SK-N-SH treated with all-trans-retinoic acid at 6 μM for 48 hours (cell line): ENCODE measurements around the gene STEAP1.

Source experiments
- ATAC-seq: fragments of 200-7000 bp; cut with Tn5 transposase; 3 replicates; pipeline ENCODE4 v1.9.1; 2020; ENCODE audit warnings: mild to moderate bottlenecking, moderate library complexity
- ARNTL ChIP-seq: fragments of 450-650 bp; formaldehyde crosslinking; IDR thresholded peaks from 2 replicates; pipeline ENCODE4 v1.5.0; 2020; ENCODE audit warnings: low read depth, mild to moderate bottlenecking, moderate library complexity, borderline replicate concordance
- BACH2 ChIP-seq: fragments of 250-450 bp; sonication (Bioruptor Pico); IDR thresholded peaks from 2 replicates; pipeline ENCODE4 v1.9.0; 2021; ENCODE audit warnings: mild to moderate bottlenecking, borderline replicate concordance
- CREB5 ChIP-seq: fragments of 250-450 bp; sonication (Bioruptor Pico); IDR thresholded peaks from 2 replicates; pipeline ENCODE4 v1.5.1; 2020; ENCODE audit warnings: low read depth, mild to moderate bottlenecking, moderate library complexity
- CSDC2 ChIP-seq: fragments of 250-450 bp; sonication (Bioruptor Pico); IDR thresholded peaks from 2 replicates; pipeline ENCODE4 v1.5.0; 2020; ENCODE audit warnings: mild to moderate bottlenecking, moderate library complexity
- CSRNP3 ChIP-seq: fragments of 250-450 bp; sonication (Bioruptor Pico); IDR thresholded peaks from 2 replicates; pipeline ENCODE4 v1.5.1; 2021; ENCODE audit warnings: mild to moderate bottlenecking, moderate library complexity
- ESRRG ChIP-seq: fragments of 250-450 bp; sonication (Bioruptor Pico); IDR thresholded peaks from 2 replicates; pipeline ENCODE4 v1.6.1; 2021; ENCODE audit warnings: mild to moderate bottlenecking
- ISL1 ChIP-seq: fragments of 250-450 bp; sonication (Bioruptor Pico); IDR thresholded peaks from 2 replicates; pipeline ENCODE4 v2.1.2; 2022; ENCODE audit warnings: mild to moderate bottlenecking, moderate library complexity
- OSR1 ChIP-seq: fragments of 250-450 bp; sonication (Bioruptor Pico); IDR thresholded peaks from 2 replicates; pipeline ENCODE4 v1.8.0; 2022; ENCODE audit warnings: moderate library complexity, mild to moderate bottlenecking, inconsistent platforms
- POU6F1 ChIP-seq: fragments of 250-450 bp; sonication (Bioruptor Pico); IDR thresholded peaks from 2 replicates; pipeline ENCODE4 v1.8.0; 2021; ENCODE audit warnings: low read depth, mild to moderate bottlenecking, moderate library complexity, borderline replicate concordance
- PPARA ChIP-seq: fragments of 250-450 bp; sonication (Bioruptor Pico); IDR thresholded peaks from 2 replicates; pipeline ENCODE4 v1.5.0; 2020; ENCODE audit warnings: mild to moderate bottlenecking, borderline replicate concordance
- SNAI2 ChIP-seq: fragments of 250-450 bp; sonication (Bioruptor Pico); IDR thresholded peaks from 2 replicates; pipeline ENCODE4 v1.5.0; 2020; ENCODE audit warnings: mild to moderate bottlenecking, moderate library complexity
- TCF4 ChIP-seq: fragments of 250-450 bp; sonication (Bioruptor Pico); IDR thresholded peaks from 2 replicates; pipeline ENCODE4 v1.8.0; 2021; ENCODE audit warnings: mild to moderate bottlenecking, moderate library complexity, borderline replicate concordance
- TOX ChIP-seq: fragments of 250-450 bp; sonication (Bioruptor Pico); IDR thresholded peaks from 2 replicates; pipeline ENCODE4 v1.8.0; 2021; ENCODE audit warnings: mild to moderate bottlenecking, moderate library complexity, borderline replicate concordance
- ZC3H10 ChIP-seq: fragments of 250-450 bp; sonication (Bioruptor Pico); IDR thresholded peaks from 2 replicates; pipeline ENCODE4 v1.5.1; 2021; ENCODE audit warnings: mild to moderate bottlenecking, moderate library complexity
- ZFP3 ChIP-seq: fragments of 250-450 bp; sonication (Bioruptor Pico); IDR thresholded peaks from 2 replicates; pipeline ENCODE4 v1.5.0; 2020; ENCODE audit warnings: mild to moderate bottlenecking, moderate library complexity
- ZFP30 ChIP-seq: fragments of 450-650 bp; formaldehyde crosslinking; IDR thresholded peaks from 2 replicates; pipeline ENCODE4 v1.5.0; 2022; ENCODE audit warnings: mild to moderate bottlenecking, moderate library complexity
- ZNF565 ChIP-seq: fragments of 450-650 bp; formaldehyde crosslinking; conservative IDR thresholded peaks from 2 replicates; pipeline ENCODE4 v1.5.0; 2020; ENCODE audit warnings: low read depth, mild to moderate bottlenecking, moderate library complexity
- ZNF70 ChIP-seq: fragments of 450-650 bp; formaldehyde crosslinking; IDR thresholded peaks from 2 replicates; pipeline ENCODE4 v1.5.0; 2020; ENCODE audit warnings: mild to moderate bottlenecking, moderate library complexity
- ZNF8 ChIP-seq: fragments of 450-650 bp; formaldehyde crosslinking; IDR thresholded peaks from 2 replicates; pipeline ENCODE4 v1.5.0; 2020; ENCODE audit warnings: mild to moderate bottlenecking, moderate library complexity
- TF ChIP-seq, protein P1 (sequence below): fragments of 250-450 bp; sonication (Bioruptor Pico); IDR thresholded peaks from 2 replicates; pipeline ENCODE4 v1.8.0; 2020; ENCODE audit warnings: mild to moderate bottlenecking, moderate library complexity, borderline replicate concordance
- TF ChIP-seq, protein P2 (sequence below): fragments of 250-450 bp; sonication (Bioruptor Pico); IDR thresholded peaks from 2 replicates; pipeline ENCODE4 v1.5.0; 2020; ENCODE audit warnings: mild to moderate bottlenecking, moderate library complexity

STEAP1 gene

GRCh38 chr7:90180011-90180585 is 25.8 kb downstream of the STEAP1 start:
- TF ChIP-seq OSR1 (CRISPR knock-in tag), result no peak
- TF ChIP-seq TOX (CRISPR knock-in tag), result peak; percentile 21; the same call in 1 of the 2 replicates
- TF ChIP-seq ZNF8 (CRISPR knock-in tag), result no peak
- no peak for TF ChIP-seq TCF4
- no peak for TF ChIP-seq POU6F1 (CRISPR knock-in tag)
- TF ChIP-seq CSRNP3 (CRISPR knock-in tag), result no peak
- TF ChIP-seq SNAI2 (CRISPR knock-in tag), result no peak
- ATAC-seq, result peak; percentile 47

DNA sequence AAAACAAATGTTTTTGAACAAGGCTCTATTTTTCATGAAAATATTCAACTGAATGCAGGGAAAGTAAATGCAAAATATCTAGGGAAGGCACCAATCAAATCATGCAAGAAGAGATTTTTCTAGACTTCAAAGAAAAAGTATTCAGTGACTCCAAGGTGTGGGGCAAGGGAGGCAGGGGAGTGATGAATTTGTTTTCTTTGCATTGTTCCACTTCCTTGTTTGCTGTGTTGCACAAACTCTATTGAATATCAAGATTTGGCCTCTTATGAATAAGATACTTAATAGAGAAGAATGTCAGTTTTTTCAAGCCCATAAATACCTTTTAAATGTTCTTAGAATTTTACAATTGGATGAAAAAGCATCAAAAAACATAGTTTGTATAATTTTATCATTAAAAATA is 26.4 kb downstream of the STEAP1 start:
- ATAC-seq, result no peak

More for the DNA sequence above, 26.4 kb downstream of the STEAP1 start:
- TF ChIP-seq ARNTL (no peak), ISL1 (CRISPR knock-in tag) (no peak), ZNF70 (CRISPR knock-in tag) (no peak), ZNF565 (no peak), ESRRG (CRISPR knock-in tag) (no peak), CREB5 (CRISPR knock-in tag) (no peak), BACH2 (CRISPR knock-in tag) (no peak), TCF4 (no peak), PPARA (CRISPR knock-in tag) (no peak), ZC3H10 (no peak), ZFP3 (CRISPR knock-in tag) (no peak), CSRNP3 (CRISPR knock-in tag) (no peak), ZFP30 (CRISPR knock-in tag) (no peak), SNAI2 (CRISPR knock-in tag) (no peak), CSDC2 (no peak), OSR1 (CRISPR knock-in tag) (no peak)
- TF ChIP-seq, protein P1, sequence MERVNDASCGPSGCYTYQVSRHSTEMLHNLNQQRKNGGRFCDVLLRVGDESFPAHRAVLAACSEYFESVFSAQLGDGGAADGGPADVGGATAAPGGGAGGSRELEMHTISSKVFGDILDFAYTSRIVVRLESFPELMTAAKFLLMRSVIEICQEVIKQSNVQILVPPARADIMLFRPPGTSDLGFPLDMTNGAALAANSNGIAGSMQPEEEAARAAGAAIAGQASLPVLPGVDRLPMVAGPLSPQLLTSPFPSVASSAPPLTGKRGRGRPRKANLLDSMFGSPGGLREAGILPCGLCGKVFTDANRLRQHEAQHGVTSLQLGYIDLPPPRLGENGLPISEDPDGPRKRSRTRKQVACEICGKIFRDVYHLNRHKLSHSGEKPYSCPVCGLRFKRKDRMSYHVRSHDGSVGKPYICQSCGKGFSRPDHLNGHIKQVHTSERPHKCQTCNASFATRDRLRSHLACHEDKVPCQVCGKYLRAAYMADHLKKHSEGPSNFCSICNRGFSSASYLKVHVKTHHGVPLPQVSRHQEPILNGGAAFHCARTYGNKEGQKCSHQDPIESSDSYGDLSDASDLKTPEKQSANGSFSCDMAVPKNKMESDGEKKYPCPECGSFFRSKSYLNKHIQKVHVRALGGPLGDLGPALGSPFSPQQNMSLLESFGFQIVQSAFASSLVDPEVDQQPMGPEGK (CRISPR knock-in tag), result no peak
- TF ChIP-seq, protein P2, sequence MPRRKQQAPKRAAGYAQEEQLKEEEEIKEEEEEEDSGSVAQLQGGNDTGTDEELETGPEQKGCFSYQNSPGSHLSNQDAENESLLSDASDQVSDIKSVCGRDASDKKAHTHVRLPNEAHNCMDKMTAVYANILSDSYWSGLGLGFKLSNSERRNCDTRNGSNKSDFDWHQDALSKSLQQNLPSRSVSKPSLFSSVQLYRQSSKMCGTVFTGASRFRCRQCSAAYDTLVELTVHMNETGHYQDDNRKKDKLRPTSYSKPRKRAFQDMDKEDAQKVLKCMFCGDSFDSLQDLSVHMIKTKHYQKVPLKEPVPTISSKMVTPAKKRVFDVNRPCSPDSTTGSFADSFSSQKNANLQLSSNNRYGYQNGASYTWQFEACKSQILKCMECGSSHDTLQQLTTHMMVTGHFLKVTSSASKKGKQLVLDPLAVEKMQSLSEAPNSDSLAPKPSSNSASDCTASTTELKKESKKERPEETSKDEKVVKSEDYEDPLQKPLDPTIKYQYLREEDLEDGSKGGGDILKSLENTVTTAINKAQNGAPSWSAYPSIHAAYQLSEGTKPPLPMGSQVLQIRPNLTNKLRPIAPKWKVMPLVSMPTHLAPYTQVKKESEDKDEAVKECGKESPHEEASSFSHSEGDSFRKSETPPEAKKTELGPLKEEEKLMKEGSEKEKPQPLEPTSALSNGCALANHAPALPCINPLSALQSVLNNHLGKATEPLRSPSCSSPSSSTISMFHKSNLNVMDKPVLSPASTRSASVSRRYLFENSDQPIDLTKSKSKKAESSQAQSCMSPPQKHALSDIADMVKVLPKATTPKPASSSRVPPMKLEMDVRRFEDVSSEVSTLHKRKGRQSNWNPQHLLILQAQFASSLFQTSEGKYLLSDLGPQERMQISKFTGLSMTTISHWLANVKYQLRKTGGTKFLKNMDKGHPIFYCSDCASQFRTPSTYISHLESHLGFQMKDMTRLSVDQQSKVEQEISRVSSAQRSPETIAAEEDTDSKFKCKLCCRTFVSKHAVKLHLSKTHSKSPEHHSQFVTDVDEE (CRISPR knock-in tag), result no peak
